Femur (tissue), 1 donor: Measurements from ENCODE around the gene TXNRD3.

Experiments
- DNase-seq: peaks from one replicate; pipeline ENCODE4 v3.0.0-alpha.2; 2017

Gene TXNRD3

GRCh38 chr3:126580746-126581145 is 74.2 kb downstream of the TXNRD3 start:
- no peak for DNase-seq

DNA sequence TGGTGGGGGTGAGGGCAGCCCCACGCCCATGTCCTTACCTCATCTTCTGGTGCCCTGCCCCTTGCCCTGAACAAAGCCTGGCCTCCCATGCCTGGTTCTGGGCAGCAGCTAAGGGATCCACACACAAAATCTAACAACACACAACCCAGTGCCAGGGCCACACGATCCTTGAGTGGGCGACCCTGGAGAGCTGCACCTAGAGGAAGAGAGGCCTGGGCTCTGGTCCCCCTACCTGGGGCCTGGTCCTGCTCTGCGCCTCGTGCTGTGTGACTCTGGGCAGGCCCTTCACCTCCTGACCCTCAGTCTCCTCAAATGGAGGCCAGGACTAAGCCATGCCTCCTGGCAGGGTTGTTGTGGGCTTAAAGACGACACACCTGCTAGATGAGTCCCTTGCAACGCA is 76.2 kb downstream of the TXNRD3 start:
- DNase-seq, result no peak

DNA sequence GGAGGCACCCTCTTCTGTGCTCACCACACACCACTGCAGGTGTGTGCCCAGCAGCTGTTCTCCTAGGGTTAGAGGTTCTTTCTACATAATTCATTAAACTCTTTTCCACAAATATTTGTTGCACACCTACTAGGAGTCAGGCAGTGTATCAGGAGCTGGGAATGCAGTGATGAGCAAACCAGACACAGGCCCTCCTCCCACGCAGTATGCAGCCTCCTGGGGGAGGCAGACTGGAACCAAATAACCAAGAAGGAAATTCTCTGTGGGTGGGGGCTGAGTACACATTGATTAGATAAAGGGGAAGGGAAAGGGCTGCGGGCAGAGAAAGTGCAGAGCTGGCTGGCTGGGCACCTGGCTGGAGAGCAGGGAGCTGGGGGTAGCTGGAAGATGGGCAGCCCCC is 77.7 kb downstream of the TXNRD3 start:
- DNase-seq, result no peak

- no peak for DNase-seq
Observed at GRCh38 chr3:126573492-126574117, 81.3 kb downstream of the TXNRD3 start.

DNA sequence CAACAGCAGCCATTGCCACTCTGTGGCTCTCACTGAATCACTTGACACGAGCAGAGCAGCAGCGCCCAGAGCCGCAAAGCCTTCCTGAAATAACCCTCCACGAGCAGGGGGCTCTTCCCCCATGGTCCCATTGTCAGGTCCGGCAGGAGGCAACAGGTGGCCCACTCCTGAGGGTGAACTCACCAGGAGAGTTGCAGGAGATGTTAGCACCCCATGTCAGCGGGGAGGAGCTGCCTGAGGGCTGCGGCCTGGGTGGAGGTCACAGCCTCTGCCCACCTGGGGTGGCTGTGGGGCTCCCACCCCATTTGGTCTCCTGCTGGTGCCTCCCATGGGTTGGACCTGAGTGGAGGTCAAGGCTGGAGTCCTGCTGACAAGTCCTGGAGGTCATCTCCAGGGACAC is 83.8 kb downstream of the TXNRD3 start:
- no peak for DNase-seq

- no peak for DNase-seq
Observed at GRCh38 chr3:126570103-126570541, 84.8 kb downstream of the TXNRD3 start.

- no peak for DNase-seq
Observed at GRCh38 chr3:126569390-126569975, 85.4 kb downstream of the TXNRD3 start.

- DNase-seq, result no peak
Observed at GRCh38 chr3:126568776-126569342, 86.1 kb downstream of the TXNRD3 start.

GRCh38 chr3:126567696-126568438 is 87.1 kb downstream of the TXNRD3 start:
- DNase-seq, result no peak

- DNase-seq, result no peak
Observed at GRCh38 chr3:126562737-126563276, 92.1 kb downstream of the TXNRD3 start.

GRCh38 chr3:126558336-126559071 is 96.4 kb downstream of the TXNRD3 start, which contains the start of gene C3orf22:
Gene C3orf22 (minus strand): TSS chr3:126558932. CDS start chr3:126553390, 5,542 bp downstream.
- DNase-seq, result no peak

GRCh38 chr3:126557761-126558160 is 97.2 kb downstream of the TXNRD3 start:
- no peak for DNase-seq

DNA sequence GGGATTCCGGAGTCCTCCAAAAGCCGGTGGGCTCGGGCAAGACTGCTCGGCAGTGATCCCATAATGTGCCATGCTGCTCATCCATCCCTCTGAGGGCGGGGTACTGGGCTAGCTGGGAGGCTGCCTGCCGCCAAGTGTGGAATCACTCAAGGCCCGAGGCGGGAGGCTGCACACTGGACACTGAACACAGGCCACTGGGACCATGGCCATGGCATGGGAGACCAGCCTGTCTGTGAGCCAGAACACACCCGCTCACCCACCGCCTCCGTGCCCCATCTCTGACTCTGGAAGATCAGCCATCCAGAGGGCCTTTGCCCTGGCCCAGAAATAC is 97.5 kb downstream of the TXNRD3 start:
- DNase-seq, result no peak
